ENCODE measurements around the gene SEC62.

DNA sequence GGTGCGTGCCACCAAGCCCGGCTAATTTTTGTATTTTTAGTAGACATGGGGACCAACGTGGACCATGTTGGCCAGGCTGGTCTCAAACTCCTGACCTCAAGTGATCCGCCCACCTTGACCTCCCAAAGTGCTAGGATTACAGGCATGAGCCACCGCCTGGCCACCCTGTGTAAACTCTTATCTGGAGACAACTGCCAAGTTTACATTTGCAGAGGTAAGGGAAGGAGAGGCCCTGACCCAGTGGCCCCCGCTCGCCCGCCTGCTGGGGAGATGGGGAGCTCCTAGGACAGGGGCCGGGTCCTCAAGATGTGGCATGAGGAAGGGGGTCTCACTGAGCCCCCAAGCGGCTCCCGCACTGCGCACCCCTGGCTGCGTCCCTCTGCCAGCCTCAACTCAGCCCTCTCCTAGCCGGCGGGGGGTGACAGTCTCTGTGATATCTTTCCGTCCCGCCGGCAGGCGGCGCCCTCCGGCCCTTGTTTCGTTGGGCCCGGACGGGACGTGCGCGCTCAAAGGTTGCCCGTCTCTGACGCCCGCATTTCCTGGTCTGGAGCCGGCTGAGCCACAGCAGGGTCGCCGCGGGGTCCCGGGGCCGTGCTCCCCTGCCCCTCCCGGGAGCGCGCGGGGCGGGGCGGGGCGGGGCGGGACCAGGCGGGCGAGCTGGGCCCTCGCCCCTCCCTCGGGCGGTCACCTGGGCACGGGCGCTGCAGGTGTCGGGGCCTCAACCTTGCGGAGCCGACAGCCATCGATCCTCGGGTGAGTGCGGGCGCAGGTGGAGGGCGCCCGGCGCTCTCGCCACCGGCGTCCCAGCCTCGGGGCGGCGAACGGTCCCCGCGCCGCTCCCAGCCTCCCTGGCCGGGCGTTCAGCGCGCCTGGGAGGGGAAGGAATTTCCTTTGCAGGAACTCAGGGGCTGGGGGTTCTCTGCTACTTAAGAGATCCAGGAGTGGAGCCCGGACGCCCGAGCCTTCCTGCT is 71.1 kb downstream of the SEC62 start, which contains the start of gene GPR160:
- no peak for TF ChIP-seq EP300 (conservative IDR thresholded peaks at IDR 0.05; ENCODE audit: poor library complexity, severe bottlenecking)
- peak; percentile 39 for TF ChIP-seq RAD21 (conservative IDR thresholded peaks at IDR 0.05)

Data from neural cell (in vitro differentiated cells).